Measurements from ENCODE around the gene RNF130. TPM values are rescaled to one million over a fixed set of nuclear protein-coding genes. Genes with fewer than 3 reads are reported as not detected.

Gene RNF130
- polyA plus RNA-seq, 1 donor from 2014 or later, result 48.7 TPM

- Histone ChIP-seq H3F3A (ENCODE audit: insufficient read depth, low read length, poor library complexity, severe bottlenecking) (no peaks in the 10 kb centered on the region), H3K9ac (ENCODE audit: low read length) (no peak overlapping the region), H3K27ac (ENCODE audit: low read length) (no peak overlapping the region), H2AFZ (ENCODE audit: low read depth, low read length) (no peak overlapping the region), H3K79me2 (replicated peaks; ENCODE audit: insufficient read depth, low read length) (no peaks in the 10 kb centered on the region), H4K20me1 (ENCODE audit: insufficient read depth) (no peaks in the 10 kb centered on the region), H3K36me3 (ENCODE audit: insufficient read depth, low read length) (peaks cover 31% of the 10 kb centered on the region), H3K9me3 (ENCODE audit: low read length) (no peaks in the 10 kb centered on the region), H3K4me3 (ENCODE audit: low read length) (no peak overlapping the region), H3K4me2 (ENCODE audit: low read length) (no peak overlapping the region), H3K27me3 (ENCODE audit: insufficient read depth, low read depth, low read length) (no peaks in the 10 kb centered on the region), H3K9me2 (ENCODE audit: insufficient read depth, low read length) (no peaks in the 10 kb centered on the region)
- TF ChIP-seq RAD21 (conservative IDR thresholded peaks at IDR 0.05), result no peak
- no peak for TF ChIP-seq EP300 (conservative IDR thresholded peaks at IDR 0.05; ENCODE audit: poor library complexity, severe bottlenecking)
- no peak for TF ChIP-seq MXI1 (conservative IDR thresholded peaks at IDR 0.05; ENCODE audit: poor library complexity, severe bottlenecking)
- TF ChIP-seq CTCF (IDR thresholded peaks at IDR 0.05; ENCODE audit: poor library complexity, severe bottlenecking), result no peak
- no peak for TF ChIP-seq SMC3 (conservative IDR thresholded peaks at IDR 0.05; ENCODE audit: poor library complexity)
- no peak for TF ChIP-seq POLR2AphosphoS5 (IDR thresholded peaks at IDR 0.05)
- TF ChIP-seq TAF1 (IDR thresholded peaks at IDR 0.05; ENCODE audit: low read depth), result no peak
Observed at GRCh38 chr5:179974946-179975712, 96.4 kb downstream of the RNF130 start.

GRCh38 chr5:179974246-179974945, 97.2 kb downstream of the RNF130 start:
- Histone ChIP-seq H4K20me1 (ENCODE audit: insufficient read depth) (no peaks in the 10 kb centered on the region), H3K9me2 (ENCODE audit: insufficient read depth, low read length) (no peaks in the 10 kb centered on the region), H3K36me3 (ENCODE audit: insufficient read depth, low read length) (peaks cover 26% of the 10 kb centered on the region), H3K27me3 (ENCODE audit: insufficient read depth, low read depth, low read length) (no peaks in the 10 kb centered on the region), H3K4me2 (ENCODE audit: low read length) (no peak overlapping the region), H3K9ac (ENCODE audit: low read length) (no peak overlapping the region), H3F3A (ENCODE audit: insufficient read depth, low read length, poor library complexity, severe bottlenecking) (no peaks in the 10 kb centered on the region), H3K4me3 (ENCODE audit: low read length) (no peak overlapping the region), H3K9me3 (ENCODE audit: low read length) (no peaks in the 10 kb centered on the region), H2AFZ (ENCODE audit: low read depth, low read length) (no peak overlapping the region), H3K27ac (ENCODE audit: low read length) (no peak overlapping the region), H3K79me2 (replicated peaks; ENCODE audit: insufficient read depth, low read length) (no peaks in the 10 kb centered on the region)
- TF ChIP-seq CTCF (IDR thresholded peaks at IDR 0.05; ENCODE audit: poor library complexity, severe bottlenecking), result no peak
- TF ChIP-seq POLR2AphosphoS5 (IDR thresholded peaks at IDR 0.05), result no peak
- no peak for TF ChIP-seq MXI1 (conservative IDR thresholded peaks at IDR 0.05; ENCODE audit: poor library complexity, severe bottlenecking)
- no peak for TF ChIP-seq EP300 (conservative IDR thresholded peaks at IDR 0.05; ENCODE audit: poor library complexity, severe bottlenecking)

- Histone ChIP-seq H3K4me3 (ENCODE audit: low read length) (no peak overlapping the region), H3K9ac (ENCODE audit: low read length) (no peak overlapping the region), H3K27me3 (ENCODE audit: insufficient read depth, low read depth, low read length) (no peaks in the 10 kb centered on the region), H3F3A (ENCODE audit: insufficient read depth, low read length, poor library complexity, severe bottlenecking) (no peaks in the 10 kb centered on the region), H3K27ac (ENCODE audit: low read length) (no peak overlapping the region), H3K9me3 (ENCODE audit: low read length) (no peaks in the 10 kb centered on the region), H3K79me2 (replicated peaks; ENCODE audit: insufficient read depth, low read length) (no peaks in the 10 kb centered on the region), H3K9me2 (ENCODE audit: insufficient read depth, low read length) (no peaks in the 10 kb centered on the region), H3K4me2 (ENCODE audit: low read length) (no peak overlapping the region), H3K36me3 (ENCODE audit: insufficient read depth, low read length) (peaks cover 24% of the 10 kb centered on the region), H2AFZ (ENCODE audit: low read depth, low read length) (no peak overlapping the region), H4K20me1 (ENCODE audit: insufficient read depth) (no peaks in the 10 kb centered on the region)
- TF ChIP-seq MXI1 (conservative IDR thresholded peaks at IDR 0.05; ENCODE audit: poor library complexity, severe bottlenecking), result no peak
- TF ChIP-seq CTCF (IDR thresholded peaks at IDR 0.05; ENCODE audit: poor library complexity, severe bottlenecking), result no peak
- TF ChIP-seq POLR2AphosphoS5 (IDR thresholded peaks at IDR 0.05), result no peak
- no peak for TF ChIP-seq SMC3 (conservative IDR thresholded peaks at IDR 0.05; ENCODE audit: poor library complexity)
- no peak for TF ChIP-seq TAF1 (IDR thresholded peaks at IDR 0.05; ENCODE audit: low read depth)
- TF ChIP-seq REST (IDR thresholded peaks at IDR 0.05; ENCODE audit: borderline replicate concordance), result no peak
- no peak for TF ChIP-seq RAD21 (conservative IDR thresholded peaks at IDR 0.05)
Observed at GRCh38 chr5:179973391-179973790, 98.2 kb downstream of the RNF130 start.

Measured in neural cell (in vitro differentiated cells).